ENCODE data around the gene ZNF780B.

DNA sequence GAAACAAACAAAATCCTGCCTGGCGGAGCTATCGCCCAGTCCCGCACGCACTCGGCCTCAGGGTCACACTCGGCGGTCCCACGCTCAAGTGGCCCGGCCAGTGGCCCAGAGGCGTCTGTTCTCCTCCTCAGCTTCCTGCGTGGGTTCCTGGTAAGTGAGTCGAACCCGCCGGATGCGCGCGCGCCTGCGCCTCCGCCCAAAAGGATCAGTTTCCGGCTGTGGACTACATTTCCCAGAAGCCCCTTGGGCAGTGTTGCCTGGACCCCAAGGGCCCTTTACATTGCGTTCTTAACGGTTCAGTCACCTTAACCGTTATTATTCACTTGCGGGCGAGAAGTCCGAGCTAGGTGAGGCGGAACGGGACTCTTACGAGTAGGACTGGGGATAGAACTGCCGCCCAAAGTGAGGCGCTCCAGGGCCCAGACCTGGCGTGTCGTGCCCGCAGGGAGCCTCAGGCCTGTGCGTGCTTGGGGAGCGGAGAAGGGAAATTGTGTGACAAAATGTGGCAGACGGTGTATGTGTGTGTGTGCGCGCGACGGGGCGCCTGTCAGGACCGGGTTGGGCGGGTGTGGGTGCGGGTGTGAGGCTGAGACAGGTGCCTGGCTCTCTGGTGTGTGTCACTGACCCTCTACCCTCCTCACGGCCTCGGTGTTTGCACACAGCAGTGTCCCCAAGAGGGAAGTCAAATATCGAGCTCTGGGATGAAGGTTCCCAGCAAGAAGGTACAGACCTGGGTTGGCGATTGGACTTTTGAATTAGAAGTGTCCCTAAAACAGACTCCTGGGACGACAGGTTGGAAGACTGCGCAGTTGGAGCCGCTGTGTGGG, 59.0 kb downstream of the ZNF780B start, which contains the start of gene ZNF546:
- TF ChIP-seq POLR2A (IDR thresholded peaks at IDR 0.05; ENCODE audit: low read length): peak; percentile 92
- no peak for TF ChIP-seq GATA1 (IDR thresholded peaks at IDR 0.05; ENCODE audit: low read depth, low read length)

Measured in erythroblast (primary cell).